Hepatocyte (in vitro differentiated cells): ENCODE measurements around the gene FOXF1. TPM values are rescaled to one million over a fixed set of nuclear protein-coding genes. Genes with fewer than 3 reads are reported as not detected.

Experiments
- DNase-seq: peaks from one replicate; pipeline ENCODE4 v3.0.0-alpha.2; 2016; ENCODE audit warnings: low spot score
- H2AFZ ChIP-seq: fragments of 200-600 bp; sonication (generic); 2 replicates; pipeline ENCODE4 v1.6.0; 2016; ENCODE audit warnings: antibody characterized with exemption, mild to moderate bottlenecking
- H3K27ac ChIP-seq: fragments of 200-600 bp; sonication (generic); 2 replicates; pipeline ENCODE4 v1.5.1; 2016; ENCODE audit warnings: mild to moderate bottlenecking
- H3K27me3 ChIP-seq: fragments of 200-600 bp; sonication (generic); 2 replicates; pipeline ENCODE4 v1.6.1; 2016
- H3K36me3 ChIP-seq: fragments of 200-600 bp; sonication (generic); replicated peaks from 2 replicates; pipeline ENCODE4 v1.5.1; 2016; ENCODE audit warnings: low read depth; ENCODE audit not compliant: insufficient read depth
- H3K4me1 ChIP-seq: fragments of 200-600 bp; sonication (generic); 2 replicates; pipeline ENCODE4 v1.5.1; 2016; ENCODE audit warnings: mild to moderate bottlenecking, moderate library complexity; ENCODE audit not compliant: insufficient read depth
- H3K4me2 ChIP-seq: fragments of 200-600 bp; sonication (generic); 2 replicates; pipeline ENCODE4 v1.6.0; 2016
- H3K4me3 ChIP-seq: fragments of 200-600 bp; sonication (generic); 2 replicates; pipeline ENCODE4 v1.5.1; 2016; ENCODE audit warnings: mild to moderate bottlenecking
- H3K79me2 ChIP-seq: fragments of 200-600 bp; sonication (generic); 2 replicates; pipeline ENCODE4 v1.6.0; 2017; ENCODE audit warnings: mild to moderate bottlenecking
- H3K9me2 ChIP-seq: fragments of 200-600 bp; sonication (generic); replicated peaks from 2 replicates; pipeline ENCODE4 v1.6.0; 2017; ENCODE audit warnings: mild to moderate bottlenecking; ENCODE audit not compliant: insufficient read depth
- H3K9me3 ChIP-seq: fragments of 200-600 bp; sonication (generic); 2 replicates; pipeline ENCODE4 v1.5.1; 2016; ENCODE audit warnings: low read depth, mild to moderate bottlenecking
- H4K20me1 ChIP-seq: fragments of 200-600 bp; sonication (generic); 2 replicates; pipeline ENCODE4 v1.6.0; 2016; ENCODE audit warnings: mild to moderate bottlenecking; ENCODE audit not compliant: insufficient read depth, poor library complexity, severe bottlenecking
- EZH2 ChIP-seq: fragments of 200-600 bp; sonication (generic); IDR thresholded peaks from 2 replicates; pipeline ENCODE4 v1.6.1; 2016; ENCODE audit warnings: antibody characterized with exemption, mild to moderate bottlenecking, borderline replicate concordance
- EZH2phosphoT487 ChIP-seq: fragments of 200-600 bp; sonication (generic); IDR thresholded peaks from one replicate; pipeline ENCODE4 v1.6.1; 2018; ENCODE audit warnings: antibody characterized with exemption, mild to moderate bottlenecking, low read depth, moderate library complexity; ENCODE audit not compliant: unreplicated experiment, severe bottlenecking
- WGBS: methylation state at CpG from one replicate; pipeline ENCODE4 v1.1.6; 2016; ENCODE audit warnings: low lambda C conversion rate; ENCODE audit errors: missing lambda C conversion rate; 5-methylcytosine and 5-hydroxymethylcytosine counted together
- polyA plus RNA-seq: library from polyadenylated mRNA; unstranded; fragments of >200 nt; fragmentation: Nextera tagmentation; extraction: Ambion mirVana; gene quantifications from 2 replicates; pipeline ENCODE4 v1.2.1, GENCODE V29; 2016
- total RNA-seq: library from RNA; depleted of rRNA; stranded (reverse); fragments of >200 nt; gene quantifications from 2 replicates; pipeline ENCODE4 v1.2.3, GENCODE V29; 2014
- TF ChIP-seq, protein P1 (sequence below): fragments of 200-600 bp; sonication (generic); IDR thresholded peaks from 2 replicates; pipeline ENCODE4 v1.5.1; 2016; ENCODE audit warnings: antibody characterized with exemption, mild to moderate bottlenecking; ENCODE audit not compliant: poor library complexity

FOXF1 gene
- total and polyA plus RNA-seq, 2 experiments from 2014 or later = 26.8 to 37.4 TPM

DNA sequence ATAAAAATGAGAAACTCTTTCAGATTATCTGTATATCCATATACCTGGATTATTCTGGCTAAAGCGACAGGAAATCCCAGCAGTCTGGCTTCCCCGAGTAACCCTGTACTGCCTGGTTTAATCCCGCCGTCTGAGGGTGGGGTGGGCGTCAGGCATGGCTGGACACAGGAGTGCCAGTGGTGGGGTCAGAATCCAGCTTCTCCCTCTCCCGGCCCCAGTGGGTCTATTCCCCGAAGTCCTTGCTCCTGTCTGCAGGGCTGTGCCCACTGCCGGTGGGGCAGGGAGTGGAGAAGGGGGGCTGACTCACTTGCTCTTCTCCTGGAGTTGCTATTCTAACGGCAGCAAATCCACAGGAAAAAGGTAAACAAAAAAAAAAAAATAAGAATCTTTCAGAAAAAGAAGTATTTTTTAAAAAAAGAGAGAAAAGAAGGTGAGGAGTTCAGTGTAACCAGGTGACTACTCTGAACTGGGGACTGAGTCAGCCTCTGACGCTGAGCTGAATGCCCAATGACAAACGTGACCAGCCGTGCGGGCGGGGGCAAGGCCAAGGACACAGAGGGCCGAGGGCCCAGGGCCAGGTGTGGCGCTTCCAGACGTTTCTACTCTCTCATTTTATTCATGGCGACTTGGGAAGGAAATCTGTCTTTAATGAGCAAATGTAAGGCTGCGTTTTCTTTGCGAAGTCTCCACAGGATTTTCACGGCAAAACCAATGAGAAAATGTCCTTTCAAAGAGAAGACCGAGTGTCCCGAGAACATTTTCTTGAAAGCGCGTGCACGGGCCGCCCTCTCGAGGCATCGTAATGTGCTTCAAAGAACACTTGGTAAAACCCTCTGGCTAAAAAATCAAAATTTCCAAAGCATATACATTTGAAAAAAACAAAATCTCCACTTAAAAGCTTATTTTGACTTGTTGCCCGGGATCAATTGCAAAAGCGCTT, 20.2 kb downstream of the FOXF1 start:
- no peak for DNase-seq
- no peaks in the 10 kb centered on the region for H4K20me1 ChIP-seq
- H3K9me2 ChIP-seq = no peaks in the 10 kb centered on the region
- no peak overlapping the region for H2AFZ ChIP-seq
- 90% methylated on average over 31 of the region's 31 CpGs for WGBS
- H3K36me3 ChIP-seq = no peaks in the 10 kb centered on the region
- TF ChIP-seq EZH2phosphoT487 (no peak), EZH2 (no peak)
- TF ChIP-seq, protein P1, sequence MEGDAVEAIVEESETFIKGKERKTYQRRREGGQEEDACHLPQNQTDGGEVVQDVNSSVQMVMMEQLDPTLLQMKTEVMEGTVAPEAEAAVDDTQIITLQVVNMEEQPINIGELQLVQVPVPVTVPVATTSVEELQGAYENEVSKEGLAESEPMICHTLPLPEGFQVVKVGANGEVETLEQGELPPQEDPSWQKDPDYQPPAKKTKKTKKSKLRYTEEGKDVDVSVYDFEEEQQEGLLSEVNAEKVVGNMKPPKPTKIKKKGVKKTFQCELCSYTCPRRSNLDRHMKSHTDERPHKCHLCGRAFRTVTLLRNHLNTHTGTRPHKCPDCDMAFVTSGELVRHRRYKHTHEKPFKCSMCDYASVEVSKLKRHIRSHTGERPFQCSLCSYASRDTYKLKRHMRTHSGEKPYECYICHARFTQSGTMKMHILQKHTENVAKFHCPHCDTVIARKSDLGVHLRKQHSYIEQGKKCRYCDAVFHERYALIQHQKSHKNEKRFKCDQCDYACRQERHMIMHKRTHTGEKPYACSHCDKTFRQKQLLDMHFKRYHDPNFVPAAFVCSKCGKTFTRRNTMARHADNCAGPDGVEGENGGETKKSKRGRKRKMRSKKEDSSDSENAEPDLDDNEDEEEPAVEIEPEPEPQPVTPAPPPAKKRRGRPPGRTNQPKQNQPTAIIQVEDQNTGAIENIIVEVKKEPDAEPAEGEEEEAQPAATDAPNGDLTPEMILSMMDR = no peak
- no peak overlapping the region for H3K4me2 ChIP-seq
- H3K4me1 ChIP-seq = no peaks in the 10 kb centered on the region
- no peaks in the 10 kb centered on the region for H3K9me3 ChIP-seq
- H3K79me2 ChIP-seq = no peaks in the 10 kb centered on the region
- no peak overlapping the region for H3K4me3 ChIP-seq
- no peaks in the 10 kb centered on the region for H3K27me3 ChIP-seq
- H3K27ac ChIP-seq = no peak overlapping the region

DNA sequence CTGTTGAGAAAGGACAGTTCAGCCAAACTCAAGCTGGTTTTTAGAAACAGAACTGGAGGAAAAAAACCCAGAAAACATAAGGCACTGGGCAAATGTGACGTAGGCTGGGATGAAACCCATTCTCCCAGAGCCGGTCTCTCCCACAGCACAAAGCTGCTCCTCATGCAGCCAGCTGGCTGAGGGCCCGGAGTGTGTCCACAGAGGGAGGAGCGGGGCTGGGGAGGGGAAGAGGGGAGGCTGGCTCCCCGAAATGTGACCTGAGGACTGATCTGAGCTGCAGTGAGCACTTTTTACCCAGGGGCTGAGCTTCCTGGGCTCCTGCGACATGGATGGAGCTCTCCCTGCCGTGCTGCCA, 20.8 kb downstream of the FOXF1 start:
- H3K4me2 ChIP-seq = no peak overlapping the region
- H3K9me2 ChIP-seq = no peaks in the 10 kb centered on the region
- no peaks in the 10 kb centered on the region for H3K36me3 ChIP-seq
- no peaks in the 10 kb centered on the region for H3K79me2 ChIP-seq
- H3K27ac ChIP-seq = no peak overlapping the region
- no peak overlapping the region for H3K4me3 ChIP-seq
- TF ChIP-seq, protein P1 = no peak
- TF ChIP-seq EZH2phosphoT487 = no peak
- no peaks in the 10 kb centered on the region for H4K20me1 ChIP-seq
- no peaks in the 10 kb centered on the region for H3K9me3 ChIP-seq
- H2AFZ ChIP-seq = no peak overlapping the region
- H3K27me3 ChIP-seq = no peaks in the 10 kb centered on the region
- H3K4me1 ChIP-seq = no peaks in the 10 kb centered on the region
- no peak for DNase-seq
- WGBS = 86% methylated on average over 6 of the region's 7 CpGs

DNA sequence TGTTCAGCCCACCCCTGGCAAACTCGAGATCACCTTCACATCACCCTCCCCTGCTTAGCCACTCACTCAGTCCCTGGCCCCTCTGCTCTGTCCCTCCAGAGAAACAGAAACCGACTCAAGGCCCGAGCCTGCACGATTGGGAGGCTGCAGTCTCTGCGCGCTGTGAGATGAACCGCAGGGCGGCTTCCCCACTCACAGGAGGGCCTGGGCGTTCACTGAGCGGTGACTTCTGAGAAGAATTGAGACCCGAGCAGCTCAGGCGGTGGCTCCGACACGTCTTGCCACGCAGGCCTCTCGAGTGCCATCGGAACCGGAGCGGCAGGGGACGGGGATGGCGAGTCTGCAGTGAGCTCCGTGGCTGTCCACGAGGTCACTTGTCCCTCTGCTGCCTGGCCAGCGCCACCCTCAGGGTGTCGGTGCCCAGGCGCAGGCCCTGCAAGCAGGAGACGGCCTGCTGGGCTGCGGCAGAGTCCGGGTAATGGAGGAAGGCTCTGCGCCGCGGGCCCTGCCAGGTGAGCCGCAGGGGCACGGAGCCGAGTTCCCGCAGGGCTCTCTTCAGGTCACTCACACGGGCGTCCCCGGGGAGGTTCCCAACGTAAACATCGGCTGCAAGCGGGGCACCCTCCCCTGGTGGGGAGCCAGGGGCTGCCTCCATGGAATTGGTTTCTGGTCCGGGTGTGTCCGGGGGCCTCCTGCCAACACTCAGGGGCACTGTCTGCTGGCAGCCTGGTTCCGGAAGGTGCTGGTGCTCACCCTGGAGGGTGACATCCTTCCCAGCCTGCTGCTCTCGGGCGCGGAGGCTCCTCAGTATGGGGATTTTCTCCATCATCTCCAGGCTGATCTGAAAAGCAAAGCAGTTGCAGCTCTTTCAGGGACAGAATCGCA, 21.6 kb downstream of the FOXF1 start:
- no peak overlapping the region for H3K27ac ChIP-seq
- WGBS = 94% methylated on average over 47 of the region's 49 CpGs

More for the DNA sequence above, 21.6 kb downstream of the FOXF1 start:
- Histone ChIP-seq H3K9me2 (no peaks in the 10 kb centered on the region), H3K4me1 (no peaks in the 10 kb centered on the region), H2AFZ (no peak overlapping the region), H4K20me1 (no peaks in the 10 kb centered on the region), H3K27me3 (no peaks in the 10 kb centered on the region), H3K9me3 (no peaks in the 10 kb centered on the region), H3K4me2 (no peak overlapping the region), H3K79me2 (no peaks in the 10 kb centered on the region), H3K36me3 (no peaks in the 10 kb centered on the region), H3K4me3 (no peak overlapping the region)
- TF ChIP-seq, protein P1 = no peak
- DNase-seq = no peak
